Measurements from ENCODE around the gene HELT. TPM values are rescaled to one million over a fixed set of nuclear protein-coding genes. Genes with fewer than 3 reads are reported as not detected.

Gene HELT
- total and polyA plus RNA-seq, 4 donors, result 0.09 to 2.5 (median 0.53) TPM; not detected in 1

DNA sequence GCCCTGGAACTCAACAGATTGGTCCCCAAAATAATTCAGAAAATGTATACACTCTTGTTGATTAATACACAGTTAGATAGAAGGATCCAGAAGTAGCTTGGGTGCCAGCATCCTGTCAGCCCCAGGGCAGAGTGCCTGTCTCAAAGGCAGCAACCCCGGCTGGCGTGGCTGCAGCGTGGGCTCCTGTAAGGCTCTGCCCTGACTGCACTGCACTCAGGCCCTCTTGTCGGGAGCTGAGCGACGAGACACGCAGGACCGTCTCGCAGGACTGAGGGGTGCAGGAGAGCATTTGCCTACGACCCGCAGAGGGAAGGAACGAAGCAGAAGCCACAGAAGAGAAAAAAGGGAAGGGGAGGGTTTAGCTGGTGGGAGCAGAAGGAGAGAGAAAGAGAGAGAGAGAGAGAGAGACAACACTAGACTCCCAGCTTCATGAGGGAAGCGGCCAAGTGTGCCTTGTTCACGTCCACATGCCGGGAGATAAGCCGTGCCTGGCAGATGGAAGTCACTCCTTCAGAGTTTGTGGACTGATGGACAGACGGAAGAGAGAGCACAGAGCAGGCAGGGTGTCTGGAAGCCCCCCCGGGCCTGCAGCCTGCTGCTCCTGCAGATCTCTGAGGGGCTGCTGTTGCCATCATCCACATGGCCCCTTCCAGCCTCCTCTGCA is 38.7 kb upstream of the HELT start:
- TF ChIP-seq, protein P1, sequence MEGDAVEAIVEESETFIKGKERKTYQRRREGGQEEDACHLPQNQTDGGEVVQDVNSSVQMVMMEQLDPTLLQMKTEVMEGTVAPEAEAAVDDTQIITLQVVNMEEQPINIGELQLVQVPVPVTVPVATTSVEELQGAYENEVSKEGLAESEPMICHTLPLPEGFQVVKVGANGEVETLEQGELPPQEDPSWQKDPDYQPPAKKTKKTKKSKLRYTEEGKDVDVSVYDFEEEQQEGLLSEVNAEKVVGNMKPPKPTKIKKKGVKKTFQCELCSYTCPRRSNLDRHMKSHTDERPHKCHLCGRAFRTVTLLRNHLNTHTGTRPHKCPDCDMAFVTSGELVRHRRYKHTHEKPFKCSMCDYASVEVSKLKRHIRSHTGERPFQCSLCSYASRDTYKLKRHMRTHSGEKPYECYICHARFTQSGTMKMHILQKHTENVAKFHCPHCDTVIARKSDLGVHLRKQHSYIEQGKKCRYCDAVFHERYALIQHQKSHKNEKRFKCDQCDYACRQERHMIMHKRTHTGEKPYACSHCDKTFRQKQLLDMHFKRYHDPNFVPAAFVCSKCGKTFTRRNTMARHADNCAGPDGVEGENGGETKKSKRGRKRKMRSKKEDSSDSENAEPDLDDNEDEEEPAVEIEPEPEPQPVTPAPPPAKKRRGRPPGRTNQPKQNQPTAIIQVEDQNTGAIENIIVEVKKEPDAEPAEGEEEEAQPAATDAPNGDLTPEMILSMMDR (IDR thresholded peaks at IDR 0.05; ENCODE audit: control extremely low read depth, extremely low read depth), result no peak
- Histone ChIP-seq H3K27ac (ENCODE audit: low read depth in 1 of 2, low read length in 1 of 2) (no peak overlapping the region), H3K9me3 (ENCODE audit: control insufficient read depth in 4 of 4, insufficient read depth in 3 of 4, low read length in 3 of 4) (peaks cover 0 to 2% (median 0%) of the 10 kb centered on the region in 4 donors), H3K9ac (ENCODE audit: insufficient read depth in 1 of 2, low read length in 2 of 2) (no peak overlapping the region), H3K36me3 (ENCODE audit: control insufficient read depth in 4 of 4, insufficient read depth in 4 of 4, low read length in 4 of 4) (no peaks in the 10 kb centered on the region), H3K4me1 (ENCODE audit: control insufficient read depth in 5 of 5, insufficient read depth in 5 of 5, low read length in 5 of 5) (peaks cover 0 to 8% (median 0%) of the 10 kb centered on the region in 5 donors), H3K27me3 (ENCODE audit: control insufficient read depth in 3 of 3, insufficient read depth in 3 of 3, low read length in 2 of 3) (no peaks in the 10 kb centered on the region), H3K4me3 (no peak overlapping the region)
- DNase-seq (no peak), ATAC-seq (ENCODE audit: insufficient read depth, low FRiP score) (no peak)
- WGBS, 2 donors, result 65 to 74% methylated on average over 18 of the region's 18 CpGs

DNA sequence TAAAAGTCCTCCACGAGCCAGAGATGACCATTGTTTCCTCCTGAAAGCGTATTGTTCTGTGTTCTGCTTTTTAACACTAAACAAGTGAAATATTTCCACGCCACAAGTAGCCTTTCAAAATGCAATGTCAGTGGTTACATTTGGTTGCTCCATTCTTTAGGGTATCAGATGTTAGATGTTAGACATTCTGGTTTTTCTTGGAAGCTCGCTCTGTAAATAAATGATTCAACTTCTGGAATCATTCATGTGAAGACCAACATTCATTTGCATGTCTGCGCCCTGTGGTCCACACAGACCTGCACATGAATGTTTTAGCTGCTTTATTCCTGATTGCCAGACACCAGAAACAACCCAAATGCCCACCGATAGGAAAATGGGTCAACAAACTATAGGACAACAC is 38.0 kb upstream of the HELT start:
- Histone ChIP-seq H3K4me1 (ENCODE audit: control insufficient read depth in 5 of 5, insufficient read depth in 5 of 5, low read length in 5 of 5) (peaks cover 0 to 8% (median 0%) of the 10 kb centered on the region in 5 donors), H3K27ac (ENCODE audit: low read depth in 1 of 2, low read length in 1 of 2) (no peak overlapping the region), H3K27me3 (ENCODE audit: control insufficient read depth in 3 of 3, insufficient read depth in 3 of 3, low read length in 2 of 3) (no peaks in the 10 kb centered on the region), H3K9ac (ENCODE audit: insufficient read depth in 1 of 2, low read length in 2 of 2) (no peak overlapping the region), H3K36me3 (ENCODE audit: control insufficient read depth in 4 of 4, insufficient read depth in 4 of 4, low read length in 4 of 4) (no peaks in the 10 kb centered on the region), H3K9me3 (ENCODE audit: control insufficient read depth in 4 of 4, insufficient read depth in 3 of 4, low read length in 3 of 4) (peaks cover 0 to 2% (median 0%) of the 10 kb centered on the region in 4 donors), H3K4me3 (no peak overlapping the region)
- WGBS, 2 donors, result 60 to 78% methylated on average over 6 of the region's 6 CpGs
- TF ChIP-seq, protein P1 (IDR thresholded peaks at IDR 0.05; ENCODE audit: control extremely low read depth, extremely low read depth), result no peak
- ATAC-seq (ENCODE audit: insufficient read depth, low FRiP score) (no peak), DNase-seq (no peak)

DNA sequence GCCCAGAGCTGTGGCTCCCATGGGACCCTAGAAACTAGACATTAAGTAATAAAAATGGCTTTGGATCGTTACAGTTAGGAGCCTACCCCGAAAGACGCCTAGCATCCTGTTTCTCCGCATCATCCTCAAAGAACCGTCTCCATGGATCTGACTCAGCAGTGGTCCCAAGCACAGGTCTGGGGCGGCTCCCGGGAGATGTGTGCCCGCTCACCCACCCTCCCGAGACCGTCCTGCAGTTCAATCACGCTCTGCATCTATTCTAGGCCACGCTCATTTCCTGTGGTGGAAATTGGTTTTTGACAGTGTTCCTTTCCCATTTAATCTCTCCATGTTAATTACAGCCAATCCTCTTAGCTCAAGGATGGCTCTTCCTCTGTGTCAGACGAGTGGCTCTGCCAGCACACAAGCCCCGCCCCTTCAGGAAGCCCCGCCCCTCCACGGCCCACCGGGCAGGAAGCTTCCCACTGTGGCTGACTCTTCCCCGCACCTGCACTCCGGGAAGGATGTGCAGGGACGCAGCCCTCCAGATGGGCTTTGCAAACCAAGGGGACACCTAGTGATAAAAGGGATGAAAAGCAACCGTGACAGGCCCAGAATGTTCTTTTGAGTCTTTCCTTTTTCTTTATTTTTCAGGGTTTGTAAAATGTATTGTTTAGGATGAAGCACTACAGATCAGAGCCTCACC is 34.5 kb upstream of the HELT start:
- TF ChIP-seq, protein P1 (IDR thresholded peaks at IDR 0.05; ENCODE audit: control extremely low read depth, extremely low read depth), result no peak

More for the DNA sequence above, 34.5 kb upstream of the HELT start:
- Histone ChIP-seq H3K27me3 (ENCODE audit: control insufficient read depth in 3 of 3, insufficient read depth in 3 of 3, low read length in 2 of 3) (peaks cover 0 to 3% (median 0%) of the 10 kb centered on the region in 3 donors), H3K4me3 (no peak overlapping the region), H3K36me3 (ENCODE audit: control insufficient read depth in 4 of 4, insufficient read depth in 4 of 4, low read length in 4 of 4) (no peaks in the 10 kb centered on the region), H3K9me3 (ENCODE audit: control insufficient read depth in 4 of 4, insufficient read depth in 3 of 4, low read length in 3 of 4) (peaks cover 0 to 2% (median 0%) of the 10 kb centered on the region in 4 donors), H3K9ac (ENCODE audit: insufficient read depth in 1 of 2, low read length in 2 of 2) (no peak overlapping the region), H3K27ac (ENCODE audit: low read depth in 1 of 2, low read length in 1 of 2) (no peak overlapping the region), H3K4me1 (ENCODE audit: control insufficient read depth in 5 of 5, insufficient read depth in 5 of 5, low read length in 5 of 5) (peaks cover 0 to 7% (median 0%) of the 10 kb centered on the region in 5 donors)
- ATAC-seq (ENCODE audit: insufficient read depth, low FRiP score) (no peak), DNase-seq (peak in 2 of 3 donors; percentile 22 to 29)
- WGBS, 2 donors, result 30 to 31% methylated on average over 21 of the region's 21 CpGs
